ENCODE data around the gene PABPN1L. TPM values are rescaled to one million over a fixed set of nuclear protein-coding genes. Genes with fewer than 3 reads are reported as not detected.
"Not testable (repeated sequence)": the region's sequence is repeated elsewhere in the genome, so short reads cannot be mapped to it uniquely, and the experiment has no call there.

PABPN1L gene
- total RNA-seq, 3 donors from 2014 or later = not detected

DNA sequence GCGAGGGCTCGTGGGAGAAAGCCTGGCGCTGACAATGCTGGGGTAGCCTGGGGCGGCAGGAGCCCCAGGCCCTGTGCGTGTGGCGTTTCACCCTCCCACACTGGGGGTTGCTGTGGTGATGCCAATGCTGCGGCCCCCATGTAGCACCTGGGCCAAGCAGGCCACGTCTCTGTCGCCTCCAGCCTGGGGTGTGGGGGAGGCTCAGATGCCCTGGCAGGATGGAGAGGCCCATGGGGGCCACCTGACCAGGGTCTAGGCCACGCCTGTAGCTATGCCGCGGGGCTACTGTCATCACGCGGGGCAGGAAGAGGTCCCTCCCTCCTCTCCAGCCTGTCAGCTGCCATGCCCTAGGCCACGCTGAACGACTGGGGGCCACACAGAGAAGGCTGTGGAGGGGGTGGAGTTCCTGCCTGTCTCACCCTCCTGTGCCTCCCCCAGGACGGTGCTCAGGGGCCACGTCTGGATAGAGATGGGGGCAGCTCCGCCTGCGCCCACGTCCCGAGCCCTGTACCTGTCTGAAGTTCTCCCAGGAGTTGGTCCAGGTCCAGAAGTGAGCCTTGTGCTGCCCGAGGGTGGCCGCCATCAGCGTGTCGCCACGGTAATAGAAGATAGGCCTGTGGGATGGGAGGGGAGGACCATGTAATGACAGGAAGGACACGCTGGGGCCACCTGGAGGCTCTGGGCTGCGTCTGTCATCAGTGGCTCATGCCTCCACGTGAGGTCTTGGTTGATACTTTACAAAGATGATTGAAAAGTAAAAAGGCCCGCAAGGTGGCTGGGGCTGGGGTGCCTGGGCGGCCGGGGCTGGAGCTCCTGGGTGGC lies 42.0 kb downstream of the PABPN1L start:
- Histone ChIP-seq H3K4me1 (no peaks in the 10 kb centered on the region), H3K36me3 (no peaks in the 10 kb centered on the region), H3K27ac (no peak overlapping the region), H3K27me3 (no peaks in the 10 kb centered on the region), H3K9me3 (no peaks in the 10 kb centered on the region), H3K4me3 (no peak overlapping the region)
- no peak for DNase-seq (ENCODE audit: low spot score in 2 of 2)
- intact Hi-C loops (cut with DNase I; ENCODE audit: low total_unique reads) = no loop called here
- TF ChIP-seq, protein P1, sequence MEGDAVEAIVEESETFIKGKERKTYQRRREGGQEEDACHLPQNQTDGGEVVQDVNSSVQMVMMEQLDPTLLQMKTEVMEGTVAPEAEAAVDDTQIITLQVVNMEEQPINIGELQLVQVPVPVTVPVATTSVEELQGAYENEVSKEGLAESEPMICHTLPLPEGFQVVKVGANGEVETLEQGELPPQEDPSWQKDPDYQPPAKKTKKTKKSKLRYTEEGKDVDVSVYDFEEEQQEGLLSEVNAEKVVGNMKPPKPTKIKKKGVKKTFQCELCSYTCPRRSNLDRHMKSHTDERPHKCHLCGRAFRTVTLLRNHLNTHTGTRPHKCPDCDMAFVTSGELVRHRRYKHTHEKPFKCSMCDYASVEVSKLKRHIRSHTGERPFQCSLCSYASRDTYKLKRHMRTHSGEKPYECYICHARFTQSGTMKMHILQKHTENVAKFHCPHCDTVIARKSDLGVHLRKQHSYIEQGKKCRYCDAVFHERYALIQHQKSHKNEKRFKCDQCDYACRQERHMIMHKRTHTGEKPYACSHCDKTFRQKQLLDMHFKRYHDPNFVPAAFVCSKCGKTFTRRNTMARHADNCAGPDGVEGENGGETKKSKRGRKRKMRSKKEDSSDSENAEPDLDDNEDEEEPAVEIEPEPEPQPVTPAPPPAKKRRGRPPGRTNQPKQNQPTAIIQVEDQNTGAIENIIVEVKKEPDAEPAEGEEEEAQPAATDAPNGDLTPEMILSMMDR (IDR thresholded peaks at IDR 0.05) = no peak

- H3K4me3 ChIP-seq; intact Hi-C loops (cut with DNase I; ENCODE audit: low total_unique reads); DNase-seq (ENCODE audit: low spot score in 2 of 2); H3K27me3 ChIP-seq; H3K4me1 ChIP-seq; H3K9me3 ChIP-seq; H3K36me3 ChIP-seq; H3K27ac ChIP-seq: not testable (repeated sequence)
Observed at GRCh38 chr16:88823646-88824045, 42.8 kb downstream of the PABPN1L start.

GRCh38 chr16:88822281-88823040 lies 44.0 kb downstream of the PABPN1L start:
- intact Hi-C loops (cut with DNase I; ENCODE audit: low total_unique reads) = no loop called here

GRCh38 chr16:88821168-88821850 lies 45.2 kb downstream of the PABPN1L start:
- no peak for TF ChIP-seq POLR2A (IDR thresholded peaks at IDR 0.05)
- TF ChIP-seq, protein P1 (IDR thresholded peaks at IDR 0.05) = no peak
- intact Hi-C loops (cut with DNase I; ENCODE audit: low total_unique reads) = no loop called here

More at GRCh38 chr16:88822281-88823040, 44.0 kb downstream of the PABPN1L start:
- no peaks in the 10 kb centered on the region for H3K27me3 ChIP-seq
- no peak overlapping the region for H3K27ac ChIP-seq
- H3K9me3 ChIP-seq = no peaks in the 10 kb centered on the region
- no peak for TF ChIP-seq POLR2AphosphoS5 (IDR thresholded peaks at IDR 0.05)
- no peak for TF ChIP-seq POLR2A (IDR thresholded peaks at IDR 0.05)
- TF ChIP-seq, protein P1 (IDR thresholded peaks at IDR 0.05) = no peak
- H3K4me3 ChIP-seq = no peak overlapping the region
- no peak for DNase-seq (ENCODE audit: low spot score in 2 of 2)
- no peaks in the 10 kb centered on the region for H3K4me1 ChIP-seq
- H3K36me3 ChIP-seq = no peaks in the 10 kb centered on the region

GRCh38 chr16:88820385-88821025 lies 46.0 kb downstream of the PABPN1L start:
- H3K4me1 ChIP-seq = no peaks in the 10 kb centered on the region
- TF ChIP-seq POLR2A (IDR thresholded peaks at IDR 0.05) (no peak), POLR2AphosphoS5 (IDR thresholded peaks at IDR 0.05) (no peak)
- TF ChIP-seq, protein P1 (IDR thresholded peaks at IDR 0.05) = no peak
- no peaks in the 10 kb centered on the region for H3K9me3 ChIP-seq
- DNase-seq (ENCODE audit: low spot score in 2 of 2) = no peak
- no peak overlapping the region for H3K4me3 ChIP-seq
- H3K27me3 ChIP-seq = no peaks in the 10 kb centered on the region
- intact Hi-C loops (cut with DNase I; ENCODE audit: low total_unique reads) = no loop called here
- H3K27ac ChIP-seq = no peak overlapping the region
- no peaks in the 10 kb centered on the region for H3K36me3 ChIP-seq

More at GRCh38 chr16:88821168-88821850, 45.2 kb downstream of the PABPN1L start:
- H3K9me3 ChIP-seq = no peaks in the 10 kb centered on the region
- H3K27me3 ChIP-seq = no peaks in the 10 kb centered on the region
- no peaks in the 10 kb centered on the region for H3K36me3 ChIP-seq
- no peak overlapping the region for H3K4me3 ChIP-seq
- DNase-seq (ENCODE audit: low spot score in 2 of 2) = no peak
- H3K4me1 ChIP-seq = no peaks in the 10 kb centered on the region
- H3K27ac ChIP-seq = no peak overlapping the region
